Adipose tissue (tissue), 3 donors: ENCODE measurements around the gene PIK3R1. TPM values are rescaled to one million over a fixed set of nuclear protein-coding genes. Genes with fewer than 3 reads are reported as not detected.

Source experiments
- H3K27ac ChIP-seq: one replicate; pipeline ENCODE4 v1.5.1; 2013; ENCODE audit warnings: low read depth, low read length
- WGBS, 3 donors: extraction: QIAGEN DNeasy Blood & Tissue Kit; methylation state at CpG; one replicate each; pipeline ENCODE4 v1.1.7; 2013; 5-methylcytosine and 5-hydroxymethylcytosine counted together
- polyA plus RNA-seq, 3 donors: library from polyadenylated mRNA; stranded (reverse); fragments of 200-250 nt; gene quantifications; one replicate each; pipeline ENCODE4 v1.2.3, GENCODE V29; 2013
- donor health status: healthy with polysubstance abuse.
- donor health status: Bipolar disorder and iron deficiency.
- donor health status: healthy.

Gene PIK3R1
- polyA plus RNA-seq, 3 donors = 12.1 to 58.9 (median 41.0) TPM

DNA sequence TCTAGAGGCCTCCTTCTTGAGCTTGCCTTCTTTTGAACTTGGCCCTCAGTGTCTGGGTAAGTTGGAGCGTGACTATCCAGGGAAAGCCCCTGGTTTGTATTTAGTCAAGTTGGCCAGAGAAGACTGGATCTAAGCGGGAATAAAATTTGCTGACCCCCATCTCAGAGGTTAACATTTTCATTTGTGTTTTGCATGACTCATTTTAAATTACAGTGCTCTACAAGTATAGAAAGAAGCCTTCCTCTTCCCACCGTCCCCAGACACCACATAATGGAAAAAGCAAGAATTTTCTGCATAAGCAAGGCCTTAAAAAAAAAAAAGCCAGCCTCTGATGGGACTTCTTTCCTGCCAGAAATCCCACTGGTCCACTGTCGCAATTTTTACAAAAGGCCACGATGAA is 27.2 kb downstream of the PIK3R1 start:
- WGBS, 3 donors = 28 to 74% (median 38%) methylated on average over 5 of the region's 5 CpGs
- no peak overlapping the region for H3K27ac ChIP-seq

DNA sequence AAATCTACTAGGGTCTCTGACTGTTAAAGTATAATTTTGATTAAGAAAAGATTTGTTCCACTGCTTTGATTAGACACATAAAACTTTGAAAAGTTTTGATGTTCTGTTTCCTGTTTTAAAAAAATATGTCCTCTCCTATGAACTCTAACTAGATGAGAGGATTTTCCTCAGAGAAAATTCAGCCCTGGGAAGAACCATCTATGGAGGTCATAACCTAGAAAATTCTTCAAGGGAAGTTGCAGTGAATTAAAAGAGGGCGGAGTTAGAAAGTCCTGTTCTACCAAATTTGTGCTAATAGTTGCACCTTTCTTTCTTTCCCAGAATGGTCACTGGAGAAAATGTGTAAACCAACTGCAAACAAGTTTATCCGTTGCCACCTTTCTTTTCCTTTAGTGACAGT is 27.7 kb downstream of the PIK3R1 start:
- 72 to 84% (median 76%) methylated on average over 2 of the region's 2 CpGs for WGBS, 3 donors
- no peak overlapping the region for H3K27ac ChIP-seq

DNA sequence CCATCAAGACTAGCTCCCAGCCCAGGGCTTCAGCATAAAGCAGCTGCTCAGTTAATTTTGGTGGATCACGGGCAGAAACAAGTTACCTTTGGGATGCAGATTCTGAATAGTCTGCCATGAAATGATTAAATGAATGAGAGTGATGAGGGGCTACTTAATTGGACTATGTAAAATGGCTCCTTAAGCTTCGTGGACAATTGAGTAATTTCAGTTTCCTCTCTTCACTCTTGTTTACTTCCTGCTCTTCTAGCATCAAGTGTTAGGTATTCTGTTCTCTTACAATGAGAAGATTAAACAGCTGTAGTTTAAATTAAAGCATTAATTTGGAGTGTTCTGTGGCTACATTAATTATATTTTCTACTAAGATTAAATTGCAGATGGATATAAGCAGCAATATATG is 28.1 kb downstream of the PIK3R1 start:
- 56 to 84% (median 60%) methylated on average over 2 of the region's 2 CpGs for WGBS, 3 donors
- no peak overlapping the region for H3K27ac ChIP-seq

DNA sequence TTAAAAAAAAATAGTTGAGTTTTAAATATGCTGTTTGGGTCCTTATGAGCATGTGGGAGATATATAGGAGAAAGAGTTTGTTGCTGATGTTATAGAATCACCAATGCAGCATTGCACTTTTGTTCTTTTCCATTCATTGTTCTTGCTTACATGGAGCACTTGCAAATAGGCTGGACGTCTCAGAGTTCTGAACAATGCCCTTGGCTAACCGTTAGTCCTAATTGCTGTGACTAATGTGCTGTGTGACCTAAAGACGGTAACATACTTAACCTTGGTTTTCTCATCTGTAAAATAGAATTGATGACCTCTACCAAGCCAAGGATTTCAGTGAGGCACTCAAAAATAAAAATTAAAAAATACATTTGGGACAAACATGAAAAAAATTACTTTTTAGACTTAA is 29.8 kb downstream of the PIK3R1 start:
- WGBS, 3 donors = 31 to 51% (median 45%) methylated on average over 3 of the region's 3 CpGs
- H3K27ac ChIP-seq = no peak overlapping the region

DNA sequence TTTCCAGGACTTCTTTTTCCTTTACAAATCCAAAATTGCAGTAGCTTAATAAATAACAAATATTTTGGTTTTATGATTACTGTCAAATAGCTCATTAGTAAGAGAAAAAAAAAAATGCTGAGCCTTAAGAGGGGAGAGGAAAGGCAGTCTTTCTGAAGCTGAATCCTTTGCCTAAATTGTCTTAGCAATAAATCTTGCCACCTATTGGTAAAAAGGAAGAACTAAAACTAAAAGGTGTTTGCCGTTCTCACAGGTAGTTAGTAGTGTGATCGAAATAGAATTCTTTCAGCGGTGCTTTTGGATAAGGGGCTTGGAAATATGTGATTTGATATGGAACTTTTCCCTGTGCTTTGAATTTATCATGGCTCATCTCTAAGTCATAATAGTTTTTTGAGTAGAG is 31.2 kb downstream of the PIK3R1 start:
- 48 to 83% (median 82%) methylated on average over 3 of the region's 3 CpGs for WGBS, 3 donors
- H3K27ac ChIP-seq = no peak overlapping the region

DNA sequence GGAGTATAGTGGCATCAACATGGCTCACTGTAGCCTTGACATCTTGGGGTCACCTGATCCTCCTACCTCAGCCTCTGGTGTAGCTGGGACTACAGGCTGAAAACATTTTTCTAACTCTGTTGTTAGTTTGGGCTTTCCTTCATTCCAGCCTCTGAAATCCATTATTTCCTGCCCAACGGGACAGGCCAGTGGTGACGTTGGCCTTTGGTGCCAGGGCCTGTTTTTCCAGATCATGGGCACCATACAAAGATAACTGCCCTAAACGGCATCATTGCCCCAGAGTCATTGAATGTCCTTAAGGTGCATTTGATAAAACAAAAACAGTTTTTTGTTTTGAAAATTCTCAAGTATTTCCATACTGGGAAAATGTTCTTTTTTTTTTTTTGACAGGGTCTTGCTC is 32.1 kb downstream of the PIK3R1 start:
- no peak overlapping the region for H3K27ac ChIP-seq
- WGBS, 3 donors = 85 to 90% (median 88%) methylated on average over 3 of the region's 3 CpGs

DNA sequence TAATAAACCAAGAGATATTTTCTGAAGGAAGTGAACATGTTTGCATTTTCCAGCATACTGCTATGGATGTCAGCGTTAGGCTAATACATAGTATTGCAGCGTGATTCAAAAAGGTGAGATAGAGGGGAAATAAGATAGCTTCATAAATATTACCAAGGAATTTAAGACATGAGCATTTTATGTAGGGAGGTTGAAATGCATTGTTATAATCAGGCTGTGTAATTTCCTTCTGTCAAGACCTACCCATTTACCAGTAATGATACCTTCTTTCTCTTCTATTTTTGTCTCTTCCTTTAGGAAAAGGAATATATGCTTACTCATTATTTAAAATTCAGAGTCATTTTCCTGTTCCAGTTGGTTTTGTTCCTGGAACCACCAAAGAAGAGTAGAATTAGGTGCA is 33.3 kb downstream of the PIK3R1 start:
- H3K27ac ChIP-seq = no peak overlapping the region
- WGBS, 3 donors = 81 to 90% (median 82%) methylated on average over 2 of the region's 2 CpGs

DNA sequence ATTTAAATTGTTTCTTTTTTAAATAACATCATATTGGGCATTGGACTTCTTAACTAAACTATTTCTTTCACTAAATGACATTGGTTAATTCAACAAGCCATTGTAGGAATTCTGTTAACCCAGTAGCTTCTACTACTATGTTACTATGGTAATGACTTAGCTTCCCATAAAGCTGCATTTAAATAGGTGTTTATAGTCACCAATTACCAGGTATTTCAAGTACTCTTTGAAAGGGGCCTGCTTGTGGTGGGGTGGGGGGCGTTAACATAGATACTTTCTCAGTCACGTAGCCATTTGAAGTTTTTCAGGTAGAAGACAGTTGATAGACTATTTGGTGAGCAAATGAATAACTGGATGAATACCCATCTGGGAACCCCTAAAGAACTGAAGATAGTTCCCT is 34.0 kb downstream of the PIK3R1 start:
- WGBS, 3 donors = 81 to 97% (median 93%) methylated on average over 2 of the region's 2 CpGs
- no peak overlapping the region for H3K27ac ChIP-seq

DNA sequence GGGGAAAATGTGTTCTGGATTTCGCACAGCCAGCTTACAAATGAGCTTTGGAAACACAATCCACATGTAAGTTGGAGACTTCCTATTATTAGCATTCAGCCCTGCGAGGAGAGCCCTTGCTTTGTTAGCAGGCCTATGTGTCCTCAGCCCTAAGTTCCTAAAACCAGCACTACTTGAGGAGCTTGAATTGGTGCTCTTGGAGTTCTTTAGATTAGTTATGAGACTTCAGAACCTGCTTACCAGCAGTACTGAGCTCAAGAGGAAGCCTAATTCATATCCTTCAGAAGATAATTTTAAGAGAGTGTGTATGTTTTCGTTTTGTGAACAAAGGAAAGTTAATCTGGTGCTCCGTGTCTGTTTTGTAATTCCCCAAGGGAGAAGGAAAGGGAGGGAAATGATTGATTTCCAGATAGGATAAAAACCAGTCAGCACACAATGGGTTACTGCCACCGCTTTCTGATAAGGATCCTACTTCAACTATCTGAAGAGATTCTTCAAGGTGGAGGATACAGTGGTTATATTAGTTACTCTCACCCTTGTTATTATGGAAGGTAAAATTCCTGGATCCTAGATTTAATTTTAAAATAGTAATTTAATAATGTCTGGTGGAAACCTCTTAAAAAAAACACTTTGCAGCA is 35.2 kb downstream of the PIK3R1 start:
- WGBS, 3 donors = 41 to 70% (median 42%) methylated on average over 5 of the region's 5 CpGs
- no peak overlapping the region for H3K27ac ChIP-seq

DNA sequence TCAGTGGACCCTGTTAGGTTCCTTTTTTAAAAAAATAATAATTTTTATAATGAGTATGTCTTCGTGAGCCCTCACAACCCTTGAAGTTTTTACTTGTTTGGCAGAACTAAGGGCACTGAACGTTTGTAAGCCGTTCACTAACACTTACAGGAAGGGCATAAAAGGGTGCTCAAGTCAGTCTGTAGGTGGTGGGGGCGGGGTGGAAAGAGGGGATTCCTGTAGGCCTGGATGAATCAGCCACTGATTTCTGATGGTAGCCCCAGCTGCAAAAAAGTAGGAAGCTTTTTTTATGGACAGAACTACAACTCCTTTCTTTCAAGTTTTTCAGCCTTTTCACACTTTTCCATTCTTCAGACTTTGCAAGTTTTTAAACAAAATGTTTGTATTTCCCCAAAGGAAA is 35.8 kb downstream of the PIK3R1 start:
- 18 to 66% (median 27%) methylated on average over 4 of the region's 4 CpGs for WGBS, 3 donors
- no peak overlapping the region for H3K27ac ChIP-seq

DNA sequence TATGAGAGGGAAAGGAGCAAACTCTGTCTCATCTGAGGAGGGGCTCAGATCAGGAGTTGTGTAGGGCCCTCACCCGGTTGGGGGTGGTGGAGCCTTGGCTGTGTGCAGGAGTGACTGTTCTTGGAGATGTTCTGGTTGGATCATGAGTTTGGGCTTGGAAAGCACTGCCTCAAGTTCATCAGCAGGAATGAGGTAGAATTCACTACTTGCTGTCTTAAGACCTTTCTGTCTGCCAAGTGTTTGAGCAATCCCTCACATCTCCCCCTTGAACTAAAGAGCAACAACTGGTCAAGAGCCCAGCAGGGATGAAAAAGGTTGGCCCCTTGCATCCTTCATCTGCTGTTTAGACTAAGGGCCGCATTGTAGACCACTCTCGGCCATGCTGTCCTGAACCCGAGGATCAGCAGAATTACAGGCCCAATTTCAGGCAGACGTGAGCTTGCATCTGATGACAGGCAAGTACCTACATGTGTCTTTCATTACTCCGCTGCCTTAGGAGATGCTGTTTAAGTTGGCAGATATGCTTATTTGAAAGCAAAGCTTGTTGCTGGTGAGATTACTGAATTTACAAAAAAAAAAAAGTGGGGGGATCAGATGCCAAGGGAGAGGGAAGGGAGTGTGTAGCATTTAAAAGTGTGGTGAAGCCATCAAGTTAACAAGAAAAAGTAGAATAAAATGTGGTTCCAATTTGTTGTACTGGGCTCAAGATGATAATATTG is 36.4 kb downstream of the PIK3R1 start:
- WGBS, 3 donors = 57 to 86% (median 61%) methylated on average over 6 of the region's 6 CpGs
- H3K27ac ChIP-seq = no peak overlapping the region

DNA sequence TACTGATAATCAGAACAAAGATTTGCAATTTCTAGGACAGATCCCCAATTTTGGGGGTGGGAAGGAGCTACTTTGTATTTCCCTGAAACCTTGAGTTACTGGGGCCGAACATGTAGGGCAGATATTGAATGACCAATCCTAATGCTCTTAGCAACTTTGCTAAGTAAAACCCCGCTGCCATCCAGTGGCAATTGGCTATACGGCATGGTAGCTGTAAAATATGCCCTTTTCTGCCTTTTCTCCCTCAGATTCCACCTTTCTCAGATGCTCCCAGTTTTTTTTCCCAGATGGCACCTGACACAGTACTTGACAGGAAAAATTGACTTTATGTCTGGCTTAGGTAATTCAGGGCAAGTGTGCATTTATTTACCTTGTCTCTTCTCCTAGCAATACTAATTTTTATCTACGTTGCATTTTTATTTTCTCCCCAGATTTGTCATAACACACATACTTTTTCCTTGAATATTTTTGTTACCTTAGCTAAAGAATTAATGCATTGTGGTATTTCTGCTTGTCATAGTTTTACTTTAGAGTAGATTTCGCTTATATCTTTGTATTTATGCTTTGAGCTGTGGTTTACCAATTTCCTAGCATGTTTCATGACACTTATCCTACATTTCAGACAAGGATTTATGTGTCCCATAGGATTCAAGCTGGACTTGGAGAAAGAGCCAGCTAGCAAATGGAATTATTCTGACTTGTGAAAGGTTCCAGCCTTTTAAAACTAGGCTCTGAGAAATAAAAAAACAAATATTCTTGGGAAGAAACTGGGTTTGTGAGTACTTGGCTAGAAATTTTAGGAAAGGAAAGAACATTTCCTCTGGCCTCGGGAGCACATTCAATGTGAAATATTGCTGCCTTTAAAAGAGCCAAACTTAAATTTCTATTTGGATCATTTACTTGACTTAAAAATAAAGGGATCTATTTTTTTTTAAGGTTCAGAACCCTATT is 37.4 kb downstream of the PIK3R1 start:
- no peak overlapping the region for H3K27ac ChIP-seq
- WGBS, 3 donors = 28 to 48% (median 30%) methylated on average over 6 of the region's 6 CpGs

DNA sequence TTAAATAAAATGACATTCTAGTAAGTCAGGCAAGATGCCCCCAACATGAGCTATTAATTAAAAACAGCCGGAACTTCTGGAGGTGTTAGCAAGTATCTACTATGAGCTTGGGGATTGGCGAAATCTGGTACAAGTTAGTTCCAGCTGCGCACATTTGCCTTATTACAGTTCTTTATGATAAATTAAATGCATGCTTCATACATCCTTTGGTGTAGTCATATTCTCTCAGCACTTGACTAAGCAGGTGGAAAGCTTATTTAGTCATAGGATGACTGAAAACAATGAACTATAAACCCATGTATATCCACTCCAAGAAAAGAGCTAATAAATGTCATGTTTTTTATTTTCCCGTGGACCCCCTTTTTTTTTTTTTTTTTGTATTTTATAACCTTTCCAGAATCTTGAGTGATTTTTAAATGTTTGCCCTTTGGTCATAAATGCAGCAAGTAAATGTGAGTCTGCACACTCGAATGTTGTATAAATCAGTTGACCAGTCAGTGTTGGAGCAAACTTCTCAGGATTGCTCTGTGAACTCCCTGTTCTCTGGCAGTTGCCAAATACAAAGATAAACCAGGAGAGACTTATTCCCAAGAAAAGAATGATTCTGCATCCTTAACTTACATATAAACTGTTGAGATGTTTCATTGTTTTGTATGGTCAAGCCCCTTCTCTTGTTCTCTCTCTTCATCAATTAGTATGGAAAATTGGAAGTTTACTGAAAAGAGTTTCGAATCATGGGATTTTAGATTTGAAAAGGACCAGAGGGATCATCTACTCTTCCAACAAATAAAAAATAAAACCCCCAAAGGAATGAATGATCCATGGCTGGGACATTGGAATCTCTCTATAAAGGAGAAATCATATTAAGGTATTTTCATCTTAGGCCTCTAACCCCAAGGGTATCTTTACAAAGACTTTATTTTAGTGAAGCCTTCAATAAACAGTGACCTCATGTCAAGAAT is 38.3 kb downstream of the PIK3R1 start:
- H3K27ac ChIP-seq = no peak overlapping the region
- WGBS, 3 donors = 55 to 75% (median 68%) methylated on average over 6 of the region's 6 CpGs

DNA sequence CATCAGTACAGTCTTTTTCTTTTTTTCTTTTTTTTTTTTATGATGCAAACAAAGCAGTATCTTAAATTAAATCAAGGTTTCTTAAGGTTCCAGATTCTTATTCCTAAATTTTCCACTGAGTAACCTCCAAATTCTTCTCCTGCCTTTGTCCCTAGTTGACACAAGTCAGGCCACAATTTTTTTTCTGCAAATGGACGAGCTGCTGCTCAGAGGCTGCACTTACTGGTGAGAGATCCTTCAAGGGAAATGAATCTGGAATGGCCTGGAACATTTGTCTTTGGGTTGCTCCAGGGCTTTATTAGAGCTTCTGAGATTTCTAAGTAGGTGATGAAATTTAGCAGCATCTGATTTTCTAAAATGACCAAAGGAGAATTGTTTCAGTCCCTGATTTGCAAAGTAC is 39.3 kb downstream of the PIK3R1 start:
- H3K27ac ChIP-seq = no peak overlapping the region
- 26 to 68% (median 51%) methylated on average over 1 of the region's 1 CpG for WGBS, 3 donors

DNA sequence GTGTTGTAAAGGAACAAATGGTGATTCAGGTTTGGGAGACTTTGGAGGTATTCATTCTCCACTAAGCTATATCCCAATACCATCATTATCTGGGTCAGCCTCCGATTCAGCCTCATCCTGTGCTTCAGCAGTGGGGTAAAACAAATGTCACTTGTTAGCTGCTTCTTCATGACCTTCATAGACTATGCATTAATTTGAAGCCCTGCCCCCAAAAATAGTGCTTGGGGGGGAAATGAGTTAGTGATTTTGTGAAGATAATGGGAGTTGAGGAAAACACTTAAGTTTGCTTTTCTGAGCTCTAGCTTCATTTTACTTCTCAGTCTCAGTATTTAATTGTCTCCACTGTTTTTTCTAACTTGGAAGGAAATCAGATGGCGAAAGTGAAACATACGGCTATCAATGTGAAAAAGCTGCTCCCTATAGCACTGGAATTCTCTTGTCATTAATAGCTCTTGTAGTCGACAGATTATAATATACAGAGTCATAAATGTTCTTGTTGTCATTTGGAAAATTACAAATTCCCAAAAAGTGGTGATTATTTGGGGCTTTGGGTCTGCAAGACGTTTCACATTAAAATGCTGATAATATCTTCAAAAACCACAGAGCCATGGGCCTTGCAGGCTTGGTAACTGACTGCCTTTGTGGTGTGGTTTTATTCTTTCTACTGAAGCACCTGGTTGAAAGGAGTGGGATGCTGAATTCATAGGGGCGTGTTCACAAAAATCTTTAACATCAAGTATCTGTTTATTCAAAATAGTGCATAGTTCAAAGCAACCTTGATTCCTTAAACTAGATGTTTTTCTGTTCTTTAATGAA is 40.0 kb downstream of the PIK3R1 start:
- no peak overlapping the region for H3K27ac ChIP-seq
- 42 to 72% (median 44%) methylated on average over 6 of the region's 6 CpGs for WGBS, 3 donors

DNA sequence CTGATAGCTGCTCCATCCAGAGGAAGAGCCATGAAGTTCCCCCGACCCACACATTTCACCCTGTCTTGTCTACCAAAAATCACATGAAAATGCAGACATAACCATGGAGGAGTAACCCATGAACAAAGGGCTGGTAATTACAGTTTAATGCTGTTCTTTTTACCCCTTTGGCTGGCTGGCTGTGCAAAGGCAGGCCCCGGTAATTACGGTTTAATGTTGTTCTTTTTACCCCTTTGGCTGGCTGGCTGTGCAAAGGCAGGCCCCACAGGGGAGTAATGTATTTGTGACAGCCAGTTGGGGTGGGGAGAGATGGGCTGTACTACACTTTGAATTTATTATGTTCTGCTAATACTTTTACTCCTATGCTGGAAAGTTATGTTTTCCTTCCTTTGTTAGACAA is 41.7 kb downstream of the PIK3R1 start:
- H3K27ac ChIP-seq = no peak overlapping the region
- 53 to 87% (median 71%) methylated on average over 3 of the region's 3 CpGs for WGBS, 3 donors

DNA sequence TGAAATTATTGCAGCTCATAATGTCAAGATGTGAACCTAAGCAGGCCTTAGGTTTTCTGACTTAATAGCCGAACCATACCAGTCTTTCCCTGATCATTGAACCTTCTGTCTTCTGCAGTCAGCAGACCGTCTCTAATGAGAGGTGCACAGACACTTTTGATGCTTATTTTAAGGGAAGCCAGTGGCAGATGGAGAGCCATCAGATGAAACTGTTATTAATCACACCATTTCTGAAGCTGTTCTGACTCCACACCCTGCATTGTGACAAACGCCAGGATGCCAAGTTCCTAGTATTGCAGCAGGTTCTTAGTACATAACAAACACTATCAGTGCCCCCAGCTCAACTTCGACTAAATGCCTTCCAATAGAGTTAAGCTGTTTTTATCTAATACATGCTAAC is 43.0 kb downstream of the PIK3R1 start:
- H3K27ac ChIP-seq = no peak overlapping the region
- 70 to 89% (median 73%) methylated on average over 4 of the region's 4 CpGs for WGBS, 3 donors
